Activated CD8-positive, alpha-beta memory T cell treated with anti-CD3 and anti-CD28 coated beads for 24 hours (primary cell): Measurements from ENCODE around the gene DSG1.

Source experiments
- DNase-seq: peaks from one replicate; pipeline ENCODE4 v3.0.0-alpha.2; 2020

The DSG1 gene

GRCh38 chr18:31354990-31355389 lies 37.0 kb downstream of the DSG1 start:
- DNase-seq: no peak

GRCh38 chr18:31356025-31356424 lies 38.1 kb downstream of the DSG1 start:
- no peak for DNase-seq

GRCh38 chr18:31364190-31364589 lies 46.2 kb downstream of the DSG1 start:
- DNase-seq: no peak

- DNase-seq: no peak
These were observed 51.5 kb downstream of the DSG1 start for GRCh38 chr18:31369478-31369877.

GRCh38 chr18:31371989-31372388 lies 54.0 kb downstream of the DSG1 start:
- DNase-seq: no peak

- DNase-seq: no peak
These were observed 55.7 kb downstream of the DSG1 start for GRCh38 chr18:31373641-31374040.

GRCh38 chr18:31376477-31376876 lies 58.5 kb downstream of the DSG1 start, which contains the start of gene DSG4:
TSS of gene DSG4 (plus strand) at chr18:31376777. CDS start at chr18:31376912, 135 bp downstream.
- DNase-seq: no peak

GRCh38 chr18:31380912-31381311 lies 63.0 kb downstream of the DSG1 start:
- DNase-seq: no peak

- no peak for DNase-seq
These were observed 64.1 kb downstream of the DSG1 start for GRCh38 chr18:31382107-31382506.

- DNase-seq: no peak
These were observed 68.8 kb downstream of the DSG1 start for GRCh38 chr18:31386741-31387140.

GRCh38 chr18:31393286-31393685 lies 75.3 kb downstream of the DSG1 start:
- no peak for DNase-seq

- no peak for DNase-seq
These were observed 79.0 kb downstream of the DSG1 start for GRCh38 chr18:31396796-31397612.

- no peak for DNase-seq
These were observed 80.2 kb downstream of the DSG1 start for GRCh38 chr18:31398191-31398590.

GRCh38 chr18:31399306-31400032 lies 81.5 kb downstream of the DSG1 start:
- no peak for DNase-seq

- DNase-seq: no peak
These were observed 83.4 kb downstream of the DSG1 start for GRCh38 chr18:31401156-31402025.

- DNase-seq: no peak
These were observed 84.0 kb downstream of the DSG1 start for GRCh38 chr18:31402026-31402373.

GRCh38 chr18:31403409-31403808 lies 85.4 kb downstream of the DSG1 start:
- no peak for DNase-seq
